HepG2 (cell line): ENCODE measurements around the gene CACNA1H. TPM values are rescaled to one million over a fixed set of nuclear protein-coding genes. Genes with fewer than 3 reads are reported as not detected.

Experiments
- ATAC-seq: fragments of 200-7000 bp; cut with Tn5 transposase; 3 replicates; pipeline ENCODE4 v1.9.1; 2020; ENCODE audit warnings: mild to moderate bottlenecking, moderate library complexity
- BruUV-seq: library from RNA; stranded (reverse); fragments of 400-500 nt; replicated peaks from 2 replicates; lab custom pipeline; 2021; lab: Mats Ljungman, UMichigan
- CTCF ChIA-PET: fragments of 300-600 bp; formaldehyde crosslinking; extraction: SDS; loops from one replicate; lab custom pipeline; 2021; ENCODE audit warnings: low total read pairs, inconsistent platforms, low intra/inter-chr PET ratio; lab: Yijun Ruan, JAX
- POLR2A ChIA-PET: fragments of 350-600 bp; sonication (Branson Sonifier 250); formaldehyde crosslinking; loops from one replicate; lab custom pipeline; 2020; ENCODE audit warnings: antibody characterized with exemption, inconsistent platforms; lab: Yijun Ruan, JAX
- DNase-seq: peaks from one replicate; pipeline ENCODE4 v3.0.0-alpha.2; 2015; ENCODE audit warnings: low spot score
- FAIRE-seq: peaks from 3 replicates; lab custom pipeline; 2011; peaks lifted over from hg19 to GRCh38; lab: Jason Lieb, UNC
- H2AFZ ChIP-seq: one replicate; pipeline ENCODE4 v1.6.1; 2011; ENCODE audit warnings: low read length, inconsistent platforms
- H3K27ac ChIP-seq: fragments of 300-600 bp; 3 replicates; pipeline ENCODE4 v1.8.0; 2011; ENCODE audit warnings: mixed run types, mild to moderate bottlenecking, mixed read lengths, low read length, inconsistent platforms; ENCODE audit not compliant: insufficient read depth; ENCODE audit errors: extremely low read length
- H3K27me3 ChIP-seq, 2 experiments: fragments of 200-600 bp in 1 of 2; 2 replicates in 1 of 2; 3 replicates in 1 of 2; pipeline versions ENCODE4 v1.6.0 to v1.8.0; 2011; ENCODE audit warnings: low read length in 2 of 2, mild to moderate bottlenecking in 2 of 2, moderate library complexity in 2 of 2, inconsistent platforms in 1 of 2; ENCODE audit not compliant: insufficient read depth in 2 of 2, control insufficient read depth in 1 of 2
- H3K36me3 ChIP-seq, 2 experiments: fragments of 200-600 bp in 1 of 2; replicated peaks in 1 of 2; 2 replicates in 1 of 2; 3 replicates in 1 of 2; pipeline versions ENCODE4 v1.5.1 to v1.8.0; 2011; ENCODE audit warnings: low read length in 2 of 2, inconsistent platforms in 1 of 2; ENCODE audit not compliant: insufficient read depth in 2 of 2, control insufficient read depth in 1 of 2
- H3K4me1 ChIP-seq: 2 replicates; pipeline ENCODE4 v1.5.1; 2012; ENCODE audit warnings: low read length, inconsistent platforms; ENCODE audit not compliant: insufficient read depth
- H3K4me2 ChIP-seq: 2 replicates; pipeline ENCODE4 v1.6.0; 2011; ENCODE audit warnings: low read depth, low read length, inconsistent platforms
- H3K4me3 ChIP-seq, 3 experiments: fragments of 200-600 bp in 1 of 3; sonication (generic), shearing (Covaris generic) in 1 of 3; replicated peaks in 1 of 3; 2 replicates each; pipeline ENCODE4 v1.5.1; 2011 to 2016; ENCODE audit warnings: low read length in 3 of 3, inconsistent platforms in 2 of 3, low read depth in 2 of 3, mild to moderate bottlenecking in 2 of 3, control low read depth in 1 of 3, mixed read lengths in 1 of 3; ENCODE audit not compliant: insufficient read depth in 1 of 3
- H3K79me2 ChIP-seq: one replicate; pipeline ENCODE4 v1.6.1; 2011; ENCODE audit warnings: low read length, inconsistent platforms; ENCODE audit not compliant: insufficient read depth
- H3K9ac ChIP-seq: 2 replicates; pipeline ENCODE4 v1.6.0; 2011; ENCODE audit warnings: mild to moderate bottlenecking, low read depth, low read length, inconsistent platforms; ENCODE audit not compliant: insufficient read depth
- H3K9me3 ChIP-seq: 2 replicates; pipeline ENCODE4 v1.5.1; 2012; ENCODE audit warnings: mild to moderate bottlenecking, low read length
- H4K20me1 ChIP-seq: 2 replicates; pipeline ENCODE4 v1.6.0; 2011; ENCODE audit warnings: inconsistent platforms, mild to moderate bottlenecking, low read length, moderate library complexity; ENCODE audit not compliant: insufficient read depth
- BRCA1 ChIP-seq: sonication (generic); formaldehyde crosslinking; IDR thresholded peaks from 2 replicates; pipeline ENCODE4 v1.4.0; 2020; ENCODE audit warnings: missing genetic modification reagents
- GATAD2A ChIP-seq: IDR thresholded peaks from 2 replicates; pipeline ENCODE4 v1.6.1; 2016
- GTF3A ChIP-seq: sonication (generic); formaldehyde crosslinking; conservative IDR thresholded peaks from 2 replicates; pipeline ENCODE4 v1.4.0; 2020; ENCODE audit warnings: mild to moderate bottlenecking, missing genetic modification reagents
- GZF1 ChIP-seq: sonication (generic); formaldehyde crosslinking; IDR thresholded peaks from 2 replicates; pipeline ENCODE4 v1.5.1; 2020; ENCODE audit warnings: mild to moderate bottlenecking, missing genetic modification reagents
- HCFC1 ChIP-seq: fragments of 150-350 bp; IDR thresholded peaks from 2 replicates; pipeline ENCODE4 v1.6.1; 2014; ENCODE audit warnings: low read depth, low read length
- KDM1A ChIP-seq: IDR thresholded peaks from 2 replicates; pipeline ENCODE4 v1.6.1; 2016; ENCODE audit warnings: missing compliant biosample characterization
- MTF2 ChIP-seq: sonication (generic); formaldehyde crosslinking; IDR thresholded peaks from 2 replicates; pipeline ENCODE4 v1.5.0; 2020; ENCODE audit warnings: missing genetic modification reagents, borderline replicate concordance
- MYC ChIP-seq: sonication (generic); formaldehyde crosslinking; IDR thresholded peaks from 2 replicates; pipeline ENCODE4 v1.9.0; 2021; ENCODE audit warnings: missing genetic modification reagents, borderline replicate concordance
- NPAS2 ChIP-seq: sonication (generic); formaldehyde crosslinking; IDR thresholded peaks from 2 replicates; pipeline ENCODE4 v1.8.0; 2022; ENCODE audit warnings: mild to moderate bottlenecking, missing genetic modification reagents, borderline replicate concordance
- SKI ChIP-seq: fragments of 450-650 bp; IDR thresholded peaks from one replicate; pipeline ENCODE4 v1.6.1; 2018; ENCODE audit warnings: mild to moderate bottlenecking; ENCODE audit not compliant: partially characterized antibody
- SRSF9 ChIP-seq: fragments of 200-400 bp; formaldehyde crosslinking; IDR thresholded peaks from 2 replicates; pipeline ENCODE4 v1.6.1; 2018; ENCODE audit warnings: borderline replicate concordance, mild to moderate bottlenecking, low read depth, low read length; ENCODE audit not compliant: insufficient read depth, poor library complexity, severe bottlenecking
- ZKSCAN1 ChIP-seq: fragments of 150-350 bp; IDR thresholded peaks from 2 replicates; pipeline ENCODE4 v1.6.1; 2014; ENCODE audit warnings: low read length
- ZNF326 ChIP-seq: sonication (generic); formaldehyde crosslinking; IDR thresholded peaks from 2 replicates; pipeline ENCODE4 v1.4.0; 2020; ENCODE audit warnings: missing genetic modification reagents, borderline replicate concordance
- ZNF83 ChIP-seq: sonication (generic); formaldehyde crosslinking; IDR thresholded peaks from 2 replicates; pipeline ENCODE4 v1.4.0; 2020; ENCODE audit warnings: missing genetic modification reagents, mild to moderate bottlenecking, borderline replicate concordance
- WGBS: methylation state at CpG from one replicate; pipeline ENCODE4 v1.1.6; 2017; ENCODE audit warnings: low lambda C conversion rate; 5-methylcytosine and 5-hydroxymethylcytosine counted together
- in situ Hi-C: cut with HindIII; loops from 2 replicates; pipeline ENCODE4 v1.10.0; 2017; ENCODE audit warnings: low pct_unique_long_range_greater_than_20kb; ENCODE audit not compliant: extremely low pct_ligation_motif_present
- intact Hi-C: fragments of 100-400 bp; cut with micrococcal nuclease; formaldehyde crosslinking; loops from one replicate; pipeline ENCODE4 v1.10.0; 2022; ENCODE audit not compliant: unreplicated experiment
- polyA plus RNA-seq, 8 experiments: library from polyadenylated mRNA; depleted of rRNA in 3 of 8; stranded (reverse) in 7 of 8; unstranded in 1 of 8; fragments of >200 nt; fragmentation: Illumina TruSeq in 4 of 8; extraction: Trizol in 4 of 8; gene quantifications; 2 replicates each; pipeline versions ENCODE4 v1.2.1 to v1.2.3, GENCODE V29; 2011 to 2016; ENCODE audit warnings: low read depth in 4 of 8, missing spikeins in 1 of 8, mixed read lengths in 1 of 8; ENCODE audit not compliant: insufficient read depth in 1 of 8
- total RNA-seq, 5 experiments: library from RNA; depleted of rRNA; stranded (reverse); fragments of >200 nt; fragmentation: Illumina TruSeq; extraction: Trizol; gene quantifications; 2 replicates each; pipeline ENCODE4 v1.2.3, GENCODE V29; 2016; ENCODE audit warnings: low read depth in 1 of 5
- TF ChIP-seq, protein P1 (sequence below): sonication (generic); formaldehyde crosslinking; IDR thresholded peaks from 2 replicates; pipeline ENCODE4 v1.5.0; 2020; ENCODE audit warnings: missing genetic modification reagents
- TF ChIP-seq, protein P2 (sequence below): sonication (generic); formaldehyde crosslinking; IDR thresholded peaks from 2 replicates; pipeline ENCODE4 v1.4.0; 2020; ENCODE audit warnings: missing genetic modification reagents
- TF ChIP-seq, protein P3 (sequence below): sonication (generic); formaldehyde crosslinking; IDR thresholded peaks from 2 replicates; pipeline ENCODE4 v1.4.0; 2020; ENCODE audit warnings: missing genetic modification reagents

The CACNA1H gene
- total and polyA plus RNA-seq, 2 of the 13 experiments (the other 11 are each of a cell fraction or from before 2014, with no cell fraction given): 0.40 to 1.8 TPM

DNA sequence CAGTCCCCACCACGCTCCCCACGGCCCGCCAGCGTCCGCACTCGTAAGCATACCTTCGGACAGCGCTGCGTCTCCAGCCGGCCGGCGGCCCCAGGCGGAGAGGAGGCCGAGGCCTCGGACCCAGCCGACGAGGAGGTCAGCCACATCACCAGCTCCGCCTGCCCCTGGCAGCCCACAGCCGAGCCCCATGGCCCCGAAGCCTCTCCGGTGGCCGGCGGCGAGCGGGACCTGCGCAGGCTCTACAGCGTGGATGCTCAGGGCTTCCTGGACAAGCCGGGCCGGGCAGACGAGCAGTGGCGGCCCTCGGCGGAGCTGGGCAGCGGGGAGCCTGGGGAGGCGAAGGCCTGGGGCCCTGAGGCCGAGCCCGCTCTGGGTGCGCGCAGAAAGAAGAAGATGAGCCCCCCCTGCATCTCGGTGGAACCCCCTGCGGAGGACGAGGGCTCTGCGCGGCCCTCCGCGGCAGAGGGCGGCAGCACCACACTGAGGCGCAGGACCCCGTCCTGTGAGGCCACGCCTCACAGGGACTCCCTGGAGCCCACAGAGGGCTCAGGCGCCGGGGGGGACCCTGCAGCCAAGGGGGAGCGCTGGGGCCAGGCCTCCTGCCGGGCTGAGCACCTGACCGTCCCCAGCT, 67.3 kb downstream of the CACNA1H start:
- Histone ChIP-seq H3K4me1 (peaks cover 3% of the 10 kb centered on the region), H3K27ac (no peak overlapping the region), H2AFZ (no peak overlapping the region), H3K4me2 (no peak overlapping the region), H3K79me2 (no peaks in the 10 kb centered on the region), H3K4me3 (no peak overlapping the region), H4K20me1 (no peaks in the 10 kb centered on the region), H3K9me3 (no peaks in the 10 kb centered on the region), H3K27me3 (peaks cover 4 to 35% of the 10 kb centered on the region in 2 experiments; a peak in 3 of 5 replicates), H3K36me3 (no peaks in the 10 kb centered on the region; a peak in 1 of 5 replicates), H3K9ac (no peak overlapping the region)
- in situ Hi-C loops (loop anchor here (25.0 kb wide), 1 partner anchor 408 kb away; the partner anchor contains the start of gene GNG13), intact Hi-C loops (no loop called here)
- ChIA-PET CTCF (no interaction called here), POLR2A (no interaction called here)
- 77% methylated on average over 11 of the region's 55 CpGs for WGBS
- FAIRE-seq (no peak), ATAC-seq (no peak), DNase-seq (no peak)
- BruUV-seq: no TSS peak
- TF ChIP-seq MTF2 (CRISPR knock-in tag) (no peak), GATAD2A (CRISPR knock-in tag) (no peak), SKI (no peak), ZKSCAN1 (no peak), SRSF9 (no peak), GZF1 (CRISPR knock-in tag) (no peak), BRCA1 (CRISPR knock-in tag) (no peak), MYC (CRISPR knock-in tag) (no peak), KDM1A (CRISPR knock-in tag) (no peak), ZNF326 (CRISPR knock-in tag) (no peak), GTF3A (CRISPR knock-in tag) (no peak), NPAS2 (CRISPR knock-in tag) (no peak), HCFC1 (no peak), ZNF83 (no peak)
- TF ChIP-seq, protein P1, sequence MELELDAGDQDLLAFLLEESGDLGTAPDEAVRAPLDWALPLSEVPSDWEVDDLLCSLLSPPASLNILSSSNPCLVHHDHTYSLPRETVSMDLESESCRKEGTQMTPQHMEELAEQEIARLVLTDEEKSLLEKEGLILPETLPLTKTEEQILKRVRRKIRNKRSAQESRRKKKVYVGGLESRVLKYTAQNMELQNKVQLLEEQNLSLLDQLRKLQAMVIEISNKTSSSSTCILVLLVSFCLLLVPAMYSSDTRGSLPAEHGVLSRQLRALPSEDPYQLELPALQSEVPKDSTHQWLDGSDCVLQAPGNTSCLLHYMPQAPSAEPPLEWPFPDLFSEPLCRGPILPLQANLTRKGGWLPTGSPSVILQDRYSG (CRISPR knock-in tag): no peak
- TF ChIP-seq, protein P2, sequence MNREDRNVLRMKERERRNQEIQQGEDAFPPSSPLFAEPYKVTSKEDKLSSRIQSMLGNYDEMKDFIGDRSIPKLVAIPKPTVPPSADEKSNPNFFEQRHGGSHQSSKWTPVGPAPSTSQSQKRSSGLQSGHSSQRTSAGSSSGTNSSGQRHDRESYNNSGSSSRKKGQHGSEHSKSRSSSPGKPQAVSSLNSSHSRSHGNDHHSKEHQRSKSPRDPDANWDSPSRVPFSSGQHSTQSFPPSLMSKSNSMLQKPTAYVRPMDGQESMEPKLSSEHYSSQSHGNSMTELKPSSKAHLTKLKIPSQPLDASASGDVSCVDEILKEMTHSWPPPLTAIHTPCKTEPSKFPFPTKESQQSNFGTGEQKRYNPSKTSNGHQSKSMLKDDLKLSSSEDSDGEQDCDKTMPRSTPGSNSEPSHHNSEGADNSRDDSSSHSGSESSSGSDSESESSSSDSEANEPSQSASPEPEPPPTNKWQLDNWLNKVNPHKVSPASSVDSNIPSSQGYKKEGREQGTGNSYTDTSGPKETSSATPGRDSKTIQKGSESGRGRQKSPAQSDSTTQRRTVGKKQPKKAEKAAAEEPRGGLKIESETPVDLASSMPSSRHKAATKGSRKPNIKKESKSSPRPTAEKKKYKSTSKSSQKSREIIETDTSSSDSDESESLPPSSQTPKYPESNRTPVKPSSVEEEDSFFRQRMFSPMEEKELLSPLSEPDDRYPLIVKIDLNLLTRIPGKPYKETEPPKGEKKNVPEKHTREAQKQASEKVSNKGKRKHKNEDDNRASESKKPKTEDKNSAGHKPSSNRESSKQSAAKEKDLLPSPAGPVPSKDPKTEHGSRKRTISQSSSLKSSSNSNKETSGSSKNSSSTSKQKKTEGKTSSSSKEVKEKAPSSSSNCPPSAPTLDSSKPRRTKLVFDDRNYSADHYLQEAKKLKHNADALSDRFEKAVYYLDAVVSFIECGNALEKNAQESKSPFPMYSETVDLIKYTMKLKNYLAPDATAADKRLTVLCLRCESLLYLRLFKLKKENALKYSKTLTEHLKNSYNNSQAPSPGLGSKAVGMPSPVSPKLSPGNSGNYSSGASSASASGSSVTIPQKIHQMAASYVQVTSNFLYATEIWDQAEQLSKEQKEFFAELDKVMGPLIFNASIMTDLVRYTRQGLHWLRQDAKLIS (CRISPR knock-in tag): no peak
- TF ChIP-seq, protein P3, sequence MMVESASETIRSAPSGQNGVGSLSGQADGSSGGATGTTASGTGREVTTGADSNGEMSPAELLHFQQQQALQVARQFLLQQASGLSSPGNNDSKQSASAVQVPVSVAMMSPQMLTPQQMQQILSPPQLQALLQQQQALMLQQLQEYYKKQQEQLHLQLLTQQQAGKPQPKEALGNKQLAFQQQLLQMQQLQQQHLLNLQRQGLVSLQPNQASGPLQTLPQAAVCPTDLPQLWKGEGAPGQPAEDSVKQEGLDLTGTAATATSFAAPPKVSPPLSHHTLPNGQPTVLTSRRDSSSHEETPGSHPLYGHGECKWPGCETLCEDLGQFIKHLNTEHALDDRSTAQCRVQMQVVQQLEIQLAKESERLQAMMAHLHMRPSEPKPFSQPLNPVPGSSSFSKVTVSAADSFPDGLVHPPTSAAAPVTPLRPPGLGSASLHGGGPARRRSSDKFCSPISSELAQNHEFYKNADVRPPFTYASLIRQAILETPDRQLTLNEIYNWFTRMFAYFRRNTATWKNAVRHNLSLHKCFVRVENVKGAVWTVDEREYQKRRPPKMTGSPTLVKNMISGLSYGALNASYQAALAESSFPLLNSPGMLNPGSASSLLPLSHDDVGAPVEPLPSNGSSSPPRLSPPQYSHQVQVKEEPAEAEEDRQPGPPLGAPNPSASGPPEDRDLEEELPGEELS: no peak
